K562 (cell line): ENCODE data around the gene EIF1. TPM values are rescaled to one million over a fixed set of nuclear protein-coding genes. Genes with fewer than 3 reads are reported as not detected.

Experiments
- ELF2 ChIP-seq: fragments of 250-450 bp; sonication (Bioruptor Pico); IDR thresholded peaks from 2 replicates; pipeline ENCODE4 v1.5.0; 2021; ENCODE audit warnings: mild to moderate bottlenecking
- HLTF ChIP-seq: fragments of 450-650 bp; IDR thresholded peaks from 2 replicates; pipeline ENCODE4 v1.6.1; 2016
- MECOM ChIP-seq: fragments of 250-450 bp; sonication (Bioruptor Pico); IDR thresholded peaks from 2 replicates; pipeline ENCODE4 v1.8.0; 2022; ENCODE audit warnings: inconsistent platforms
- NFATC3 ChIP-seq: fragments of 450-650 bp; IDR thresholded peaks from 2 replicates; pipeline ENCODE4 v1.6.1; 2017; ENCODE audit warnings: mild to moderate bottlenecking
- PHTF2 ChIP-seq: fragments of 250-450 bp; sonication (Bioruptor Pico); IDR thresholded peaks from 2 replicates; pipeline ENCODE4 v1.5.0; 2021; ENCODE audit warnings: mild to moderate bottlenecking
- ZC3H8 ChIP-seq: fragments of 450-650 bp; IDR thresholded peaks from 2 replicates; pipeline ENCODE4 v1.6.1; 2017
- polyA plus RNA-seq, 8 experiments: library from polyadenylated mRNA; depleted of rRNA in 4 of 8; stranded (reverse) in 5 of 8; unstranded in 3 of 8; fragments of >200 nt; fragmentation: Nextera tagmentation in 2 of 8; fragmentation: Illumina TruSeq in 1 of 8; extraction: Ambion mirVana in 2 of 8; extraction: Trizol in 1 of 8; gene quantifications; 2 replicates each; pipeline versions ENCODE4 v1.2.1 to v1.2.3, GENCODE V29; 2011 to 2014; ENCODE audit warnings: inconsistent platforms in 1 of 8, missing spikeins in 1 of 8
- total RNA-seq, 7 experiments: library from RNA; depleted of rRNA in 6 of 7; stranded (reverse); fragments of >200 nt in 6 of 7; fragmentation: Illumina TruSeq in 2 of 7; extraction: Trizol in 2 of 7; gene quantifications; 2 replicates each; pipeline versions ENCODE4 v1.2.1 to v1.2.3, GENCODE V29; 2011 to 2021; ENCODE audit warnings: low replicate concordance in 1 of 7
- TF ChIP-seq, protein P1 (sequence below), 2 experiments: IDR thresholded peaks; 2 replicates each; pipeline ENCODE4 v1.6.1; 2011; ENCODE audit warnings: borderline replicate concordance in 1 of 2, control low read depth in 1 of 2, low read depth in 1 of 2, low read length in 1 of 2, mild to moderate bottlenecking in 1 of 2, mixed read lengths in 1 of 2, moderate library complexity in 1 of 2; ENCODE audit not compliant: insufficient read depth in 1 of 2, insufficient read length in 1 of 2, poor library complexity in 1 of 2, severe bottlenecking in 1 of 2; ENCODE audit errors: extremely low read depth in 1 of 2
- TF ChIP-seq, protein P2 (sequence below), 2 experiments: fragments of 450-650 bp; conservative IDR thresholded peaks; 2 replicates each; pipeline ENCODE4 v1.6.1; 2017; ENCODE audit warnings: mild to moderate bottlenecking in 2 of 2, moderate library complexity in 2 of 2
- TF ChIP-seq, protein P3 (sequence below), 2 experiments: fragments of 450-650 bp; formaldehyde crosslinking in 1 of 2; IDR thresholded peaks; 2 replicates each; pipeline versions ENCODE4 v1.4.0 to v1.6.1; 2014 to 2020; ENCODE audit warnings: mild to moderate bottlenecking in 2 of 2, borderline replicate concordance in 1 of 2, low read depth in 1 of 2
- TF ChIP-seq, protein P4 (sequence below), 2 experiments: fragments of 450-650 bp in 1 of 2; IDR thresholded peaks; 2 replicates each; pipeline ENCODE4 v1.6.1; 2011 to 2017; ENCODE audit warnings: low read depth in 2 of 2, antibody characterized with exemption in 1 of 2, borderline replicate concordance in 1 of 2, low read length in 1 of 2, mild to moderate bottlenecking in 1 of 2, mixed read lengths in 1 of 2; ENCODE audit not compliant: control insufficient read depth in 1 of 2

EIF1 gene
- total and polyA plus RNA-seq, 9 of the 15 experiments (the other 6 are each of a cell fraction or from before 2014, with no cell fraction given): 67.0 to 1,204 (median 320) TPM

DNA sequence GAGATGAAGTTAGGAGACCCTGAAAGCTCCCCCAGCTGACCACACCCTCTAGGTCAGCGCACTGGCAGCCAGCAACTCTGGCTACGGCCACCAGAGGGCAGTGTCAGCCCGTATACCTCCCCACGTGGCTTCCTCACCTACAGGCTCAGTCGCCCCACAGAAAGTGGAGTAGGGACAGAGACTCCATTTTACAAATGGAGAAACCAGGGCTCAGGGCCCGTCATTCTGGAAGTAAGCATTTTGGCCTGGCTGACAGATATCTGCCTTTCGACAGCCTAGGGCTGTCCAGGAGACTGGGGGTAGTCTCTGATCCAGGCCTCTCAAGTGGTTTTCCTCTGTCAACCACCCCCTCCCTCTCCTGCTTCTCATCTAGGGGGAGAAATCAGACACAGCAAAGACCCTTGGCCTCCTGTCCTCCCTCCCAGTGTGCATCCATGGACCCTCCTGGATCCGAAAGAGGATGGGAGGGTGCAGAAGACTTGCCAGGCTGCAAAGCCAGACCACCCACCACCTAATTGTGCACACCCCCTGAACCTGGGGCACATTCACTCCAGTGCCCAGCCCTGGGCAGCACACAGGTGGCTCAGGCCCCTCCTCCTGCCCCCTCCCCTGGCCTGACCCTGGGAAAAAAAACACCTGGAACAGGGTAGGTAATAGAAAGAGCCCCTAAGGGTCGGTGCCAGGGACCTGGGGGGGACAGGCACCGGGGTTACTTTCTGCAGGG lies 49.6 kb downstream of the EIF1 start (continued):
- TF ChIP-seq ELF2 (CRISPR knock-in tag) (no peak), ZC3H8 (no peak), NFATC3 (no peak), MECOM (CRISPR knock-in tag) (peak; percentile 54; the same call in 1 of the 2 replicates), HLTF (no peak), PHTF2 (CRISPR knock-in tag) (no peak)
- TF ChIP-seq, protein P1, sequence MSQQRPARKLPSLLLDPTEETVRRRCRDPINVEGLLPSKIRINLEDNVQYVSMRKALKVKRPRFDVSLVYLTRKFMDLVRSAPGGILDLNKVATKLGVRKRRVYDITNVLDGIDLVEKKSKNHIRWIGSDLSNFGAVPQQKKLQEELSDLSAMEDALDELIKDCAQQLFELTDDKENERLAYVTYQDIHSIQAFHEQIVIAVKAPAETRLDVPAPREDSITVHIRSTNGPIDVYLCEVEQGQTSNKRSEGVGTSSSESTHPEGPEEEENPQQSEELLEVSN (IDR thresholded peaks at IDR 0.05; ENCODE audit: borderline replicate concordance in 1 of 2, extremely low read depth in 1 of 2, insufficient read depth in 1 of 2, insufficient read length in 1 of 2, low read depth in 1 of 2, low read length in 1 of 2, poor library complexity in 1 of 2, severe bottlenecking in 1 of 2): peak; percentile 62 to 70
- TF ChIP-seq, protein P2, sequence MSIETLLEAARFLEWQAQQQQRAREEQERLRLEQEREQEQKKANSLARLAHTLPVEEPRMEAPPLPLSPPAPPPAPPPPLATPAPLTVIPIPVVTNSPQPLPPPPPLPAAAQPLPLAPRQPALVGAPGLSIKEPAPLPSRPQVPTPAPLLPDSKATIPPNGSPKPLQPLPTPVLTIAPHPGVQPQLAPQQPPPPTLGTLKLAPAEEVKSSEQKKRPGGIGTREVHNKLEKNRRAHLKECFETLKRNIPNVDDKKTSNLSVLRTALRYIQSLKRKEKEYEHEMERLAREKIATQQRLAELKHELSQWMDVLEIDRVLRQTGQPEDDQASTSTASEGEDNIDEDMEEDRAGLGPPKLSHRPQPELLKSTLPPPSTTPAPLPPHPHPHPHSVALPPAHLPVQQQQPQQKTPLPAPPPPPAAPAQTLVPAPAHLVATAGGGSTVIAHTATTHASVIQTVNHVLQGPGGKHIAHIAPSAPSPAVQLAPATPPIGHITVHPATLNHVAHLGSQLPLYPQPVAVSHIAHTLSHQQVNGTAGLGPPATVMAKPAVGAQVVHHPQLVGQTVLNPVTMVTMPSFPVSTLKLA (conservative IDR thresholded peaks at IDR 0.05): peak; percentile 71 to 83; a peak in 3 of 4 replicates
- TF ChIP-seq, protein P3, sequence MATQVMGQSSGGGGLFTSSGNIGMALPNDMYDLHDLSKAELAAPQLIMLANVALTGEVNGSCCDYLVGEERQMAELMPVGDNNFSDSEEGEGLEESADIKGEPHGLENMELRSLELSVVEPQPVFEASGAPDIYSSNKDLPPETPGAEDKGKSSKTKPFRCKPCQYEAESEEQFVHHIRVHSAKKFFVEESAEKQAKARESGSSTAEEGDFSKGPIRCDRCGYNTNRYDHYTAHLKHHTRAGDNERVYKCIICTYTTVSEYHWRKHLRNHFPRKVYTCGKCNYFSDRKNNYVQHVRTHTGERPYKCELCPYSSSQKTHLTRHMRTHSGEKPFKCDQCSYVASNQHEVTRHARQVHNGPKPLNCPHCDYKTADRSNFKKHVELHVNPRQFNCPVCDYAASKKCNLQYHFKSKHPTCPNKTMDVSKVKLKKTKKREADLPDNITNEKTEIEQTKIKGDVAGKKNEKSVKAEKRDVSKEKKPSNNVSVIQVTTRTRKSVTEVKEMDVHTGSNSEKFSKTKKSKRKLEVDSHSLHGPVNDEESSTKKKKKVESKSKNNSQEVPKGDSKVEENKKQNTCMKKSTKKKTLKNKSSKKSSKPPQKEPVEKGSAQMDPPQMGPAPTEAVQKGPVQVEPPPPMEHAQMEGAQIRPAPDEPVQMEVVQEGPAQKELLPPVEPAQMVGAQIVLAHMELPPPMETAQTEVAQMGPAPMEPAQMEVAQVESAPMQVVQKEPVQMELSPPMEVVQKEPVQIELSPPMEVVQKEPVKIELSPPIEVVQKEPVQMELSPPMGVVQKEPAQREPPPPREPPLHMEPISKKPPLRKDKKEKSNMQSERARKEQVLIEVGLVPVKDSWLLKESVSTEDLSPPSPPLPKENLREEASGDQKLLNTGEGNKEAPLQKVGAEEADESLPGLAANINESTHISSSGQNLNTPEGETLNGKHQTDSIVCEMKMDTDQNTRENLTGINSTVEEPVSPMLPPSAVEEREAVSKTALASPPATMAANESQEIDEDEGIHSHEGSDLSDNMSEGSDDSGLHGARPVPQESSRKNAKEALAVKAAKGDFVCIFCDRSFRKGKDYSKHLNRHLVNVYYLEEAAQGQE (IDR thresholded peaks at IDR 0.05; ENCODE audit: borderline replicate concordance): peak; percentile 96
- TF ChIP-seq, protein P3 (CRISPR knock-in tag; IDR thresholded peaks at IDR 0.05; ENCODE audit: low read depth): 0 out of 2 replicates have a peak, but pooled peaks have one; percentile 39
- TF ChIP-seq, protein P4, sequence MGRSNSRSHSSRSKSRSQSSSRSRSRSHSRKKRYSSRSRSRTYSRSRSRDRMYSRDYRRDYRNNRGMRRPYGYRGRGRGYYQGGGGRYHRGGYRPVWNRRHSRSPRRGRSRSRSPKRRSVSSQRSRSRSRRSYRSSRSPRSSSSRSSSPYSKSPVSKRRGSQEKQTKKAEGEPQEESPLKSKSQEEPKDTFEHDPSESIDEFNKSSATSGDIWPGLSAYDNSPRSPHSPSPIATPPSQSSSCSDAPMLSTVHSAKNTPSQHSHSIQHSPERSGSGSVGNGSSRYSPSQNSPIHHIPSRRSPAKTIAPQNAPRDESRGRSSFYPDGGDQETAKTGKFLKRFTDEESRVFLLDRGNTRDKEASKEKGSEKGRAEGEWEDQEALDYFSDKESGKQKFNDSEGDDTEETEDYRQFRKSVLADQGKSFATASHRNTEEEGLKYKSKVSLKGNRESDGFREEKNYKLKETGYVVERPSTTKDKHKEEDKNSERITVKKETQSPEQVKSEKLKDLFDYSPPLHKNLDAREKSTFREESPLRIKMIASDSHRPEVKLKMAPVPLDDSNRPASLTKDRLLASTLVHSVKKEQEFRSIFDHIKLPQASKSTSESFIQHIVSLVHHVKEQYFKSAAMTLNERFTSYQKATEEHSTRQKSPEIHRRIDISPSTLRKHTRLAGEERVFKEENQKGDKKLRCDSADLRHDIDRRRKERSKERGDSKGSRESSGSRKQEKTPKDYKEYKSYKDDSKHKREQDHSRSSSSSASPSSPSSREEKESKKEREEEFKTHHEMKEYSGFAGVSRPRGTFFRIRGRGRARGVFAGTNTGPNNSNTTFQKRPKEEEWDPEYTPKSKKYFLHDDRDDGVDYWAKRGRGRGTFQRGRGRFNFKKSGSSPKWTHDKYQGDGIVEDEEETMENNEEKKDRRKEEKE (IDR thresholded peaks at IDR 0.05; ENCODE audit: borderline replicate concordance in 1 of 2, control insufficient read depth in 1 of 2, low read depth in 2 of 2, low read length in 1 of 2): no peak
